GM23338 (cell line): Measurements from ENCODE around the gene TSHZ3. TPM values are rescaled to one million over a fixed set of nuclear protein-coding genes. Genes with fewer than 3 reads are reported as not detected.

Experiments
- CREB1 ChIP-seq: fragments of 250-450 bp; sonication (Bioruptor Pico); IDR thresholded peaks from 2 replicates; pipeline ENCODE4 v1.5.0; 2020; ENCODE audit warnings: low read depth, mild to moderate bottlenecking, moderate library complexity
- CTCF ChIP-seq, 2 experiments: fragments of 200-600 bp in 1 of 2; sonication (generic) in 1 of 2; conservative IDR thresholded peaks; 2 replicates each; pipeline versions ENCODE4 v1.5.1 to v1.6.1; 2016 to 2017; ENCODE audit warnings: antibody characterized with exemption in 2 of 2, low read depth in 2 of 2, mild to moderate bottlenecking in 2 of 2, moderate library complexity in 1 of 2
- EZH2 ChIP-seq: fragments of 200-600 bp; sonication (generic); IDR thresholded peaks from one replicate; pipeline ENCODE4 v1.8.0; 2017; ENCODE audit warnings: antibody characterized with exemption, mild to moderate bottlenecking, low read depth; ENCODE audit not compliant: unreplicated experiment
- NANOG ChIP-seq: IDR thresholded peaks from 2 replicates; pipeline ENCODE4 v1.6.1; 2016; ENCODE audit warnings: antibody characterized with exemption, borderline replicate concordance
- POLR2AphosphoS5 ChIP-seq: IDR thresholded peaks from 2 replicates; pipeline ENCODE4 v1.6.1; 2016; ENCODE audit warnings: antibody characterized with exemption, low read depth
- REST ChIP-seq: IDR thresholded peaks from one replicate; pipeline ENCODE4 v1.6.1; 2018; ENCODE audit warnings: antibody characterized with exemption; ENCODE audit not compliant: unreplicated experiment
- ZNF114 ChIP-seq: fragments of 250-450 bp; sonication (Bioruptor Pico); IDR thresholded peaks from 2 replicates; pipeline ENCODE4 v1.5.0; 2020; ENCODE audit warnings: mild to moderate bottlenecking, moderate library complexity
- ZNF462 ChIP-seq: fragments of 250-450 bp; sonication (Bioruptor Pico); IDR thresholded peaks from 2 replicates; pipeline ENCODE4 v1.5.0; 2020; ENCODE audit warnings: mild to moderate bottlenecking, moderate library complexity
- polyA plus RNA-seq: library from polyadenylated mRNA; unstranded; fragments of >200 nt; fragmentation: Nextera tagmentation; extraction: Ambion mirVana; gene quantifications from 2 replicates; pipeline ENCODE4 v1.2.1, GENCODE V29; 2016
- total RNA-seq: library from RNA; depleted of rRNA; stranded (reverse); fragments of >200 nt; shearing (Covaris generic); gene quantifications from 2 replicates; pipeline ENCODE4 v1.2.3, GENCODE V29; 2014

The TSHZ3 gene
- total and polyA plus RNA-seq, 2 experiments from 2014 or later: 3.8 to 8.9 TPM

GRCh38 chr19:31351855-31352195, 2.6 kb upstream of the TSHZ3 start (continued):
- TF ChIP-seq ZNF462 (CRISPR knock-in tag) (no peak), CREB1 (CRISPR knock-in tag) (no peak), EZH2 (no peak), ZNF114 (CRISPR knock-in tag) (no peak), CTCF (conservative IDR thresholded peaks at IDR 0.05; ENCODE audit: low read depth in 2 of 2) (no peak), POLR2AphosphoS5 (no peak), REST (no peak), NANOG (no peak)
